ENCODE results near the gene MUC4.
"Not testable (repeated sequence)": the region's sequence is repeated elsewhere in the genome, so short reads cannot be mapped to it uniquely, and the experiment has no call there.

The MUC4 gene

GRCh38 chr3:195714380-195715011 is 97.2 kb downstream of the MUC4 start:
- DNase-seq: no peak

DNA sequence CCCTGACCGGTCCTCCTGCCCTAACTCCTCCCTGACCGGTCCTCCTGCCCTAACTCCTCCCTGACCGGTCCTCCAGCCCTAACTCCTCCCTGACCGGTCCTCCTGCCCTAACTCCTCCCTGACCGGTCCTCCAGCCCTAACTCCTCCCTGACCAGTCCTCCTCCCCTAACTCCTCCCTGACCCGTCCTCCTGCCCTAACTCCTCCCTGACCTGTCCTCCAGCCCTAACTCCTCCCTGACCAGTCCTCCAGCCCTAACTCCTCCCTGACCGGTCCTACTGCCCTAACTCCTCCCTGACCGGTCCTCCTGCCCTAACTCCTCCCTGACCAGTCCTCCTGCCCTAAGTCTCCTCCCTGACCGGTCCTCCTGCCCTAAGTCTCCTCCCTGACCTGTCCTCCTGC is 98.6 kb downstream of the MUC4 start:
- not testable (repeated sequence) for DNase-seq

DNA sequence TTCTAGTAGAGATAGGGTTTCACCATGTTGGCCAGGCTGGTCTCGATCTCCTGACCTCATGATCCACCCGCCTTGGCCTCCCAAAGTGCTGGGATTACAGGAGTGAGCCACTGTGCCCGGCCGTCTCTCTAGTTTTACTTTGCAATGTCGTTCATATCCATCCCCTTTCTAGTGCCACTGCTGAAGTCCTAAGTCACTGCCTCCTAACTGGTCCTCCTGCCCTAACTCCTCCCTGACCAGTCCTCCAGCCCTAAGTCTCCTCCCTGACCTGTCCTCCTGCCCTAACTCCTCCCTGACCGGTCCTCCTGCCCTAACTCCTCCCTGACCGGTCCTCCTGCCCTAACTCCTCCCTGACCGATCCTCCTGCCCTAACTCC is 99.2 kb downstream of the MUC4 start:
- not testable (repeated sequence) for DNase-seq

DNA sequence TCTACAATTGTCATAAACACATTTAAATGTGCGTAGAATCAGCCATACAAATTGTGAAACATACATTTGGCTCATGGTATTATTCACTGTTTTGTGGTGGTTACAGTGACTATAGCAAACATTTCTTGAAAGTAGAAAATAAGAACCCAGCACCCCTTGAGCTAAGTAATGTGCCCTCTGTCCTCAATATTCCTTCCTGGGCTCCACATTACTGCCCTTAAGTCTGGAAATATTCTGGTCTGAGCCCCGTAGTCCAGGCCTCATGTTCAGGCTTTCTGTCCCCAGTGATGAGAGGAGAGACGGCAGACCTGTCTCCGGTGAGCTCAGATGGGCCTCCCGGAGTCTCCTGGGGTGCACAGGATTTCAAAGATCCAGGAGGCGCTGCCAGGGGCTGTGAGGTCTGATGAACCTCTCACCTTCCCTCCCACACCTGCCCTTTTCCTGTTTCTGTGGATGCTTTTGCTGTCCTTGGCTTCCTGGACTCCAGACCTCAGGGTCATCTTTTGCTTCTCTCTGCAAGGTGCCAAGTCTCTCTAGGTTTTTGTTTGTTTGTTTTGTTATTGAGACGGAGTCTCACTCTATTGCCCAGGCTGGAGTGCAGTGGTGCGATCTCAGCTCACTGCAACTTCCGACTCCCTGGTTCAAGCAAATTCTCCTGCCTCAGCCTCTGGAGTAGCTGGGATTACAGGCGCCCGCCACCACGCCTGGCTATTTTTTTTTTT is 99.8 kb downstream of the MUC4 start:
- DNase-seq: no peak

DNA sequence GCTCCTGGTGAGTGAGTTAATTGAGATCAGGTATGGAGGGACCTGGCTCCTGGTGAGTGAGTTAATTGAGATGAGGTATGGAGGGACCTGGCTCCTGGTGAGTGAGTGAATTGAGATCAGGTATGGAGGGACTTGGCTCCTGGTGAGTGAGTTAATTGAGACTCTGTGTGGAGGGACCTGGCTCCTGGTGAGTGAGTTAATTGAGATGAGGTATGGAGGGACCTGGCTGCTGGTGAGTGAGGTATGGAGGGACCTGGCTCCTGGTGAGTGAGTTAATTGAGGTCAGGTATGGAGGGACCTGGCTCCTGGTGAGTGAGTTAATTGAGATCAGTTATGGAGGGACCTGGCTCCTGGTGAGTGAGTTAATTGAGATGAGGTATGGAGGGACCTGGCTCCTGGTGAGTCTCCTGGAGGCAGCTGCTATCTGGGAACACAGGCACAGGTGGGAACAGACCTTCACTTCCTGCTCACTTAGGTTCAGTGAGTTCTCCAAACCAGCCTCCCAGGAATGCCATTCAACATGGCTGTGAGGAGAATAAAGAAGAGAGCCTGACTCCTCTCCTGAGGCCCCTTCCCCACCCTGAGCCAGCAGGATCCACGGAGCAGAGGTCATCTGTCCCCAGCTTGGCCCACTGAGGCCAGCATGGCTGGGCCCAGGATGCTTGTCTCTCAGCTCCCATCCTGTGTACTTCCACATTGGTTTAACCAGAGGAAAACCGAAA is 100.5 kb downstream of the MUC4 start:
- not testable (repeated sequence) for DNase-seq

DNA sequence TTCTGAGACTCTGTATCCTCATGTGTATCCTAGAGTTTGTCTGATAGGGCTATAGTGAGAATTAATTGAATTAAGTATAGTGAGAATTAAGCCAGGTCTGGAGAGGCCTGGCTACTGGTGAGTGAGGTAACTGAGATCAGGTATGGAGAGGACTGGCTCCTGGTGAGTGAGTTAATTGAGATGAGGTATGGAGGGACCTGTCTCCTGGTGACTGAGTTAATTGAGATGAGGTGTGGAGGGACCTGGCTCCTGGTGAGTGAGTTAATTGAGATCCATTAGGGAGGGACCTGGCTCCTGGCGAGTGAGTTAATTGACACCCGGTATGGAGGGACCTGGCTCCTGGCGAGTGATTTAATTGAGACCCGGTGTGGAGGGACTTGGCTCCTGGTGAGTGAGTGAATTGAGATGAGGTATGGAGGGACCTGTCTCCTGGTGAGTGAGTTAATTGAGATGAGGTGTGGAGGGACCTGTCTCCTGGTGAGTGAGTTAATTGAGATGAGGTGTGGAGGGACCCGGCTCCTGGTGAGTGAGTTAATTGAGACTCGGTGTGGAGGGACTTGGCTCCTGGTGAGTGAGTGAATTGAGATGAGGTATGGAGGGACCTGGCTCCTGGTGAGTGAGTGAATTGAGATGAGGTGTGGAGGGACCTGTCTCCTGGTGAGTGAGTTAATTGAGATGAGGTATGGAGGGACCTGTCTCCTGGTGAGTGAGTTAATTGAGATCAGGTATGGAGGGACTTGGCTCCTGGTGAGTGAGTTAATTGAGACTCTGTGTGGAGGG is 101.4 kb downstream of the MUC4 start:
- not testable (repeated sequence) for DNase-seq

DNA sequence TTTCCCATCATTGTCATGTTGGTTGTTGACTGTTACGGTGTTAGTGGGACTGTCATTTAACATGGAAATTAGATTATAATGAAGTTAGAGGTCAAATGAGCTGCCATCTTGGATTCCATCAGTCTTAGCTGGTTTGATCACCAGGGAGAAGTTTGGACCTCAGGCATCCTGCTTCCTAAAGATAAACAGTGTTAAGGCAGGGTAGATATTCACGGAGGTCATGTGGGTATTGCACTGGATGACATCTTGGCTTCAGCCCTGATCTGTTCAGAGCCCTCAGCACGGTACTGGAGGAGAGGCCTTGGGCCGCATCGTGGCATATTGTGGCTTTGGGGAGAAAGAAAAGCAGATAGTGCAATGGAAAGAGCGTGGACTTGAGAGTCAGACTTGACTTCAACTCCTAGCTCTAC is 102.0 kb downstream of the MUC4 start:
- no peak for DNase-seq

- DNase-seq: no peak
These were observed 102.9 kb downstream of the MUC4 start for GRCh38 chr3:195708626-195709481.

DNA sequence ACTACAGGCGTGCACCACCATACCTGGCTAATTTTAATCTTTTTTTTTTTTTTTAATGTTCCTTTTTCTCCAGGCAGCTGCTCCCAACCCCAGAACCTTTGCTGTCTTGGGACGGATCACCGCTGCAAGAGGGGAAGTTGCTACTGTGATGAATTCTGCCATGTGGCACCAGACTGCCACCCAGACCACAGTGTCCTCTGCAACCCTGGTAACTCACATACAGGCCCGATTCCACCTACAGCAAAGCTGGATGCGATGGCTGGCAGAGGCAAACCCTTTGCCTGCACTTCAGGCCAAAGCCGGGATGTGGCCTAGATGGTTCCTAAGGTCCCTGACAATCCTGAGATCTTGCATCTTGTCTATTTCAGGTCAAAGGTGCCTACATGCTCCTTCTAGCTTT is 103.7 kb downstream of the MUC4 start:
- DNase-seq: no peak

GRCh38 chr3:195705081-195705991 is 106.4 kb downstream of the MUC4 start:
- DNase-seq: no peak

DNA sequence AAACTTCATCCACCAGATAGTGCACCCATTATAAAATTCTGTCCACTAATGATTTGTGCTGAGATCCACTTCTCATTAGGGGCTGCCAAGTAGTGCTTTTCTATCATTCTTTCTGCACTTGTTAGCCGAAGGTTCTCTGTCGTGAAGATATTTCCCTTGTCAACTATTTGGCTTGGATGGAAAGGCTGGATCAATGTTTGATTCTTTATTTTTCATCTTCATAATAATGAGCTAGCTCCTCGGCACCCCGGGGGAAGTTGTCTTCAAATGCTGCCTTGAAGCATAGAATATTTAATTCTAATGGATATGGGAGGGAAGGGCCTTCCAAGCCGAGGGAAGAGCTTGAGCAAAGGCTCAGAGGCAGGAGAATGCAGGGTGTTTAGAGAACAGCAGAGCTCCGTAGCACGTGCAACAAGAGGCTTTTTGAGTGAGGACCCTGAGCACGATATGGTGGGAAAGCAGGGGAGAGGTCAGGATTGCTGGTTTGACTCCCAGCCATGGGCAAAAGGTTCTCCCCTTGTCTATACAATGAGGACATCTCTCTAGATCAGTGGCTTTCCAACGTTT is 107.2 kb downstream of the MUC4 start:
- DNase-seq: no peak

- DNase-seq: no peak
These were observed 108.0 kb downstream of the MUC4 start for GRCh38 chr3:195703776-195704175.

DNA sequence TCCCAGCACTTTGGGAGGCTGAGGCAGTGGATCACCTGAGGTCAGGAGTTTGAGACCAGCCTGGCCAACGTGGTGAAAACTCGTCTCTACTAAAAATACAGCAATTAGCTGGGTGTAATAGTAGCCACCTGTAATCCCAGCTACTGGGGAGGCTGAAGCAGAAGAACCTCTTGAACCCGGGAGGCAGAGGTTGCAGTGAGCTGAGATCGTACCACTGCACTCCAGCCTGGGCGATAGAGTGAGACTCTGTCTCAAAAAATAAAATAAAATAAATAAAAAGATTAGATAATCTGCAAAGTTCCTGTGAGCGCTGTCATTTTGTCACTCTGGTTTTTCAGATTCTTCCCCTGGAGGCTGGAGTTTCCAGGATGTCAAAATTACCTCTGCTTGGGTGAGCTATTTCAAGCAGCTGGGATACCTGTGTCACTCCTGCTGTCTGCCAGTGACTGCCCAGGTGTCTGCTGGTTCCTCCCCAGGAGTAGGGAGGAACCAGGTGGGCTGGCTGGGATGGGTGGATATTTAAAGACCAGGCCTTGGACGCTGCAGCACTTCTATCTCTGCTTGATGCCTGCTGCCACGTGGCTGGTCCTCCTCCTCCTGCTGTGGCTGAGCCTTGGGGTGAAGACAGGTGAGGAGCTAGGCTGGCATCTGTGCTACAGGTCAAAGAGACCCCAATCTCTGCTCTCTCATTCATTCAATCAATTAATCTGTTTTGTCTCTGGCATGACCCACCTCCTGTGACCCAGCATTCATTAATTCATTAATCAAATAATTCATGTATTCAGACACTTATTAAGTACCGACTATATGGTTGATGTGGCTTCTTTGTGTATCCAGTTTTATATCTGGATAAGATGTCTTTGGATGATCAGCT is 110.5 kb downstream of the MUC4 start:
- DNase-seq: no peak

DNA sequence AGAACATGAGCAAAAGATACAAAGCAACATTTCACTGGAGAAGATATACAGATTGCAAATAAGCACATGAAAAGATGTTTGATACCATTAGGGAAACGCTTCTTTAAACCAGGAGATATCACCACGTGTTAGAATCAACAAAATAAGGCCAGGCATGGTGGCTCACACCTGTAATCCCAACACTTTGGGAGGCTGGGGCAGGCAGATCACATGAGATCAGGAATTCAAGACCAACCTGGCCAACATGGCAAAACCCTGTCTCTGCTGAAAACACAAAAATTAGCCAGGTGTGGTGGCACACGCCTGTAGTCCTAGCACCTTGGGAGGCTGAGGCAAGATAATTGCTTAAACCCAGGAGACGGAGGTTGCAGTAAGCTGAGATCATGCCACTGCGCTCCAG is 111.4 kb downstream of the MUC4 start:
- no peak for DNase-seq

- DNase-seq: no peak
These were observed 111.9 kb downstream of the MUC4 start for GRCh38 chr3:195699860-195700259.

- no peak for DNase-seq
These were observed 112.3 kb downstream of the MUC4 start for GRCh38 chr3:195699388-195699771.

DNA sequence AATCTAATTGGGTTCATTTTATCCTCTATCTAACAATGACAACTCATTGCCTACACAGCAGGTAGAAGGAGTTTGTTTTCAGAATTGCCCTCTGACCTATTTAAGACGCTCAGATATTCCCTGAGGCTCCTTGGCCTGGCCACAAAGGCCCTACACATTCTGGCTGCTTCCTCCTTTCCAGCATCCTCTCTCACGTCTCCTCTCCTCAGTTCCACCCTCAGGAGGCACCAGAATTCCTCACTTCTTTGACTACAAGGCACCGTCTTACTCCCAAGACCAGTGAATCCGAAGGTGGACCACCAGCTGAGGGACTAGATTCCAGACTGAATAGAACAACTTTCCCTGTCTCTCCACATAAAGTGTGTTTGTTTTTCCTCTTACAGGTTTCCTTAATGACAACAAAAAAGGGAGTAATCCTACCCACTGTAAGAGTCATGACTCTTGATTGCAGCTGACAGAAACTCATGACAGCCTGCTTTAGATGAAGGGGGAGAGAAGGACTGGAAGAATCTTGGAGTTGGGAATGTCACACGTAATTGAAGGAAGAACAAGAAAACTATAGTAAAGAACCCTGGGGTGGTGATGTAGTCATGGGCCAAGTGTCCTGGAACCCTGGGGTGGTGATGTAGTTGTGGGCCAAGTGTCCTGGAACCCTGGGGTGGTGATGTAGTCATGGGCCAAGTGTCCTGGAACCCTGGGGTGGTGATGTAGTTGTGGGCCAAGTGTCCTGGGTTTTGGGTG is 112.9 kb downstream of the MUC4 start:
- DNase-seq: no peak

DNA sequence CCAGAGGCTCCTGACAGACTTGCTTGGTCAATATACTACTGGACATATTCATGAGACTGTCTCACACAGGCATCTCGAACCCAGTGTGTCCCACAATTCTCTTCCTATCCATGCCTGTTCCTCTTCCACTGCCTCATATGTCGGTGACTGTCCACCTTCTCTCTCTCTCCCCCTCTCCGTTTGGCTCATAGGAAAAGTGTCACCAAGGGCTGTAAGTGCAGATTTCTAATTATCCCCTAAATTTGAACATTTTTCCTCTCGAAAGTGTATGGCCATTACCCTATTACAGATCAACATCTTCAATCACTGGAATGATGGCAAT is 113.4 kb downstream of the MUC4 start:
- no peak for DNase-seq

Data from effector CD4-positive, alpha-beta T cell (primary cell).